DMS53 (cell line): Measurements from ENCODE around the gene RHOG.
"Not testable (repeated sequence)": the region's sequence is repeated elsewhere in the genome, so short reads cannot be mapped to it uniquely, and the experiment has no call there.

ENCODE experiments used
- DNase-seq: peaks from one replicate; lab custom pipeline; 2025; lab: John Stamatoyannopoulos, UW

RHOG gene

GRCh38 chr11:3834349-3834663 lies 6.5 kb downstream of the RHOG start:
- no peak for DNase-seq

- DNase-seq, result no peak
Observed at GRCh38 chr11:3833449-3833848, 7.3 kb downstream of the RHOG start.

GRCh38 chr11:3832816-3833215 lies 7.9 kb downstream of the RHOG start:
- peak; percentile 11 for DNase-seq

GRCh38 chr11:3831378-3832239 lies 9.2 kb downstream of the RHOG start:
- DNase-seq, result no peak

DNA sequence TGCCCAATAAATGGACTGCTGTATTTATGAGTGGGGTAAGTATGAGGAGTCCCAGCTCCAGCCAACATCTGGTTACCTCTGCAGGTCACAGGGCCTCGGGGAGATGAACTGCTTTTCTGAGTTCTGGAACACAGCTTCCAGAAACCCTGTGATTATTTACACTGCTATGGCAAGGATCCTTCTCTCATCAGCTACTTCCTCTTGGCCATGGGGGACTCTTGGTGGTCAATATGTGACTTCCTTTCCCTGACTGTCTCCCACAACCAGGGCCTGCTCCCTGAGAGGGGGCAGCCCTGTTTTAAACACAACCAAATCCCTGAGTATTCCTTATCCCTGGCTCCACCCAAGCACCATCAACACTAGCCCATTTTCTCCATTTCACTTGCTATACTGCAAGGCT lies 10.0 kb downstream of the RHOG start:
- no peak for DNase-seq

DNA sequence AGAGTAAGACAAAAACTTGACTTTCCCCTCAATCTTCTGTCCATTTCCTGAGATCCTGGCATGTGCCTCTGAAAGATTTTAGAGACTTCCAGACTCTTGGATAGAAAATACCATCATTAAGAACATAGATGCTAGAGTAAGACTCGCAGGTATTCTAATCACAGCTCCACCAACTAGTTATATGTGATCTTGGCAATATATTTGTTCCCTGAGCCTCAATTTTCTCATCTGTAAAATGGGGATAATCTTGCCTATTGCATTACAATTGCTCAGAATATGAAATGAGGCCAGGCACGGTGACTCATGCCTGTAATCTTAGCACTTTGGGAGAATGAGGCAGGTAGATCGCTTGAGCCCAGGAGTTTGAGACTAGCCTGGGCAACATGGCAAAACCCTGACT lies 10.7 kb downstream of the RHOG start:
- DNase-seq, result no peak

GRCh38 chr11:3827434-3828186 lies 13.1 kb downstream of the RHOG start:
- DNase-seq, result no peak

GRCh38 chr11:3826721-3827120 lies 14.0 kb downstream of the RHOG start:
- no peak for DNase-seq

- no peak for DNase-seq
Observed at GRCh38 chr11:3825473-3826154, 15.1 kb downstream of the RHOG start.

DNA sequence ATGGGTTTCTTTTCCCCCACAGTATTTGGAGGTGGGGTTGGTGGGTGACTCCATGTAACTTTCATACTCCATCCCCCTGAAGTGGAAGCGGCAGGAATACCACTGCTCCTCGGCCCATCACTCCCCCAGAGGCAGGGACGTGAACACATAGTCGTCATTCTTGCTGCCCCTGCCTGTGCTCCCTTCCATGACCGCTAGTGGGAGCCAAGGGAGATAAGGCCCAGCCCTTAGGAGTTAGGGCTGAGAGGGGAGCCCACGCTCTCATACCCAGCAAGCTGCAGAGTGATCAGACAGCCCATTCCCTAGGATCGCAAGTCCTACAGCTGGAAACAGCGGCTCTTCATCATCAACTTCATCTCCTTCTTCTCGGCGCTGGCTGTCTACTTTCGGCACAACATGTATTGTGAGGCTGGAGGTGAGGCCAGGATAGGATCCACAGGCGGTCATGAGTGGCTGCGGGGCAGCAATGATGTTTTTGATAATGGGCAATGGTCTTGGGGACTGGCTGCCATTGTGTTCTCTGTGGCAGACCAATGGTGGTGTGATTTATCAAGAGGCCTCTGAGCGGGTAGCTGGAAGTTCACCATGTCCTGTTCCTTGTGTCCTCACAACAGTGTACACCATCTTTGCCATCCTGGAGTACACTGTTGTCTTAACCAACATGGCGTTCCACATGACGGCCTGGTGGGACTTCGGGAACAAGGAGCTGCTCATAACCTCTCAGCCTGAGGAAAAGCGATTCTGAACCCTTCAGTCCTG lies 15.9 kb downstream of the RHOG start:
- DNase-seq, result peak; percentile 85

GRCh38 chr11:3823762-3824506 lies 16.8 kb downstream of the RHOG start:
- no peak for DNase-seq

GRCh38 chr11:3823303-3823702 lies 17.5 kb downstream of the RHOG start:
- DNase-seq, result no peak

DNA sequence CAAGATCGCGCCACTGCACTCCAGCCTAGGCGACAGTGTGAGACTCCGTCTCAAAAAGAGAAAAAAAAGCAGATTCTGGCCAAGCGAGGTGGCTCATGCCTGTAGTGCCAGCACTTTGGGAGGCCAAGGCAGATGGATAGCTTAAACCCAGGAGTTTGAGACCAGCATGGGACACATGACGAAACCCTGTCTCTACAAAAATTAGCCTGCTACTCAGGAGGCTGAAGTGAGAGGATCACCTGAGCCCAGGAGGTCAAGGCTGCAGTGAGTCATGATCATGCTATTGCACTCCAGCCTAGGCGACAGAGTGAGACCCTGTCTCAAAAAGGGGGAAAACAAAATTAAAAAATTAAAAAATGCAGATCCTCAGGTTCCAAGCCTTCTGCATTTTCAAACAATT lies 18.4 kb downstream of the RHOG start:
- DNase-seq, result no peak

DNA sequence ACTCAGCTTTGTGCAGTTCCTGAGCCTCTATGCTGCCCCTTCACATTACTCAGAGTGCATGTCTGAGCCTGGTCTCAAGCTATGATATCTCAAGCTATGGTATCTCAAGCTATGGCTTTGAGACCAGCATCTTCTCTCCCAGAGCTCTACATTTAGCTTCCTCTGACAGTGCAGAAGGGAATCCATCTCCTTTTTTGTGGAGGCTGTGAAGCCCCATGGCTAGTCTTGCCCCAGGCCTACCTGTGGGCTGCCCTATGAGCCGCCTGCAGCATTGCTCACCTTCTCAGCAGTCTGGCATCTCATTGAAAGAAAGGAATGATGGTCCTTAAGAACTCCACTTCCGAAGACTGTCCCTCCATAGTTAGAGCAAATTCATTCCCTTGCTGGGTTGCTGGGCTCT lies 19.8 kb downstream of the RHOG start:
- DNase-seq, result no peak

- no peak for DNase-seq
Observed at GRCh38 chr11:3817181-3817800, 23.5 kb downstream of the RHOG start.

DNA sequence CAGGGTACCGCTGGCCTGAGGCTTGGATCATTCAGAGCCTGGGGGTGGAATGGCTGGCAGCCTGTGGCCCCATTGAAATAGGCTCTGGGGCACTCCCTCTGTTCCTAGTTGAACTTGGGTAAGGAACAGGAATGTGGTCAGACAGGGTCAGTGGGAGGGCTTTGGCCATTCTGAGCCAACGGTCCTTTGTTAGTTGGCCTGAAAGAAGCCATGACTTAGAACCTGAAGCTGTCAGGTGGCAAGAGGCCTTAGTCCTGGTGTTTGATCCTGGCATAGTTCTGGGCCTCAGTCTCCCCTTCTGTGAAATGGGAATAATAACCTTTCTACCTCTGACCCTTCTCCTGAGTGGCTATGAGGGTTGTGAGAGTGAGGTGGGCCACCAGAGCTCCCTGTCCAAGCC lies 24.1 kb downstream of the RHOG start:
- DNase-seq, result no peak

- DNase-seq, result no peak
Observed at GRCh38 chr11:3815845-3816244, 24.9 kb downstream of the RHOG start.

DNA sequence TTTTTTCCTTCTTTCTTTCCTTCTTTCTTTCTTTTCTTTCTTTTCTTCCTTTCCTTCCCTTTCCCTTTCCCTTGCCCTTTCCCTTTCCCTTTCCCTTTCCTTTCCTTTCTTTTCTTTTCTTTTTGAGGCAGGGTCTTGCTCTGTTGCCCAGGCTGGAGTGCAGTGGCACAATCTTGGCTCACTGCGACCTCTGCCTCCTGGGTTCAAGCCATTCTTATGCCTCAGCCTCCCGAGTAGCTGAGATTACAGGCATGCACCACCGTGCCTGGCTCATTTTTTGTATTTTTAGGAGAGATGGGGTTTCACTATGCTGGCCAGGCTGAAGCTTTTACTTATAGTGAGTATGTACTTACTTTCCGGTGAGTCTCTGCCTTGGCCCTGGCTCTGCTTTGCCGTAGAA lies 25.9 kb downstream of the RHOG start:
- DNase-seq, result not testable (repeated sequence)

DNA sequence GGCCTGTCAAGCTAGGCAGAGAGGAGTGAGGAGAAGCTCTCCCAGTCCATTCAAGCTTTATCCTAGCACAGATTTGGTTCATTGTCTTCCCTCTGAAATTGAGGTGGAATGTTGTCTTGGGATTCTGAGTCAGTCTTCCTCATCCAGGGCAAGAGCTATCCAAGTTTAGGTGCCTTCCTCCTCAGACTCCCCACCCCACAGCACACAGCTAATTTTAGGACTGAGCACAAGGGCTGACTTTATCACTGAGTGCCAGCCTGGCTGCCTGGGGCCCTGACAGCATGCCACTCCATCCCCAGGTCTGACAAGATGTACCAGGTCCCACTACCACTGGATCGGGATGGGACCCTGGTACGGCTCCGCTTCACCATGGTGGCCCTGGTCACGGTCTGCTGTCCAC lies 29.8 kb downstream of the RHOG start:
- DNase-seq, result no peak

- no peak for DNase-seq
Observed at GRCh38 chr11:3810446-3810845, 30.3 kb downstream of the RHOG start.

DNA sequence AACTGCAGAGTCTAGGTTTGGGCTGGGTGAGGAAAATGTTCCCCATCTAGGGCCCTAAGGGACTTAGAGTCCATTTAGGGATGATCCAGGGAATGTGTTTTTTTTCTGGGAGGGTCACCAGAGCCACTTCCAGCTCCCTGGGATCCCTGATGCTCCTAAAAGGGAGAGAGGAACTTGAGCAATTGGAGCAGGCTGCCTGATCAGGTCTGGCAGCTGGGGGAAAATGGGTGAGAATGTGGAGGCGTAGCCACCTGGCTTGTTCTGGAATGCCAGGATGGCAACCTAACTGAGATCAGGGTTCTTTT lies 31.2 kb downstream of the RHOG start:
- no peak for DNase-seq
